Peyer's patch (tissue), 4 donors: ENCODE data around the gene DDOST. TPM values are rescaled to one million over a fixed set of nuclear protein-coding genes. Genes with fewer than 3 reads are reported as not detected.

Source experiments
- DNase-seq, 3 donors: peaks; one replicate each; pipeline ENCODE4 v3.0.0-alpha.2; 2017 to 2019
- H3K27ac ChIP-seq, 4 donors: fragments of 200-600 bp; sonication (generic); one replicate each; pipeline ENCODE4 v1.5.1; 2016 to 2019
- H3K27me3 ChIP-seq, 2 donors: fragments of 200-600 bp; sonication (generic); one replicate each; pipeline ENCODE4 v1.5.1; 2019
- H3K36me3 ChIP-seq, 3 donors: fragments of 200-600 bp; sonication (generic); one replicate each; pipeline ENCODE4 v1.5.1; 2016 to 2019
- H3K4me1 ChIP-seq, 4 donors: fragments of 200-600 bp; sonication (generic); one replicate each; pipeline ENCODE4 v1.5.1; 2016 to 2019
- H3K4me3 ChIP-seq, 4 donors: fragments of 200-600 bp; sonication (generic); 1 replicate in 3 of 4; 2 replicates in 1 of 4; pipeline ENCODE4 v1.5.1; 2016 to 2019; ENCODE audit warnings: mild to moderate bottlenecking in 1 of 4
- H3K9me3 ChIP-seq, 4 donors: fragments of 200-600 bp; sonication (generic); one replicate each; pipeline ENCODE4 v1.5.1; 2016 to 2019; ENCODE audit warnings: mild to moderate bottlenecking in 1 of 4
- CTCF ChIP-seq, 6 experiments: fragments of 450-650 bp in 4 of 6; fragments of 200-600 bp in 2 of 6; sonication (generic) in 1 of 6; IDR thresholded peaks; one replicate each; pipeline ENCODE4 v1.5.1; 2017 to 2019; ENCODE audit warnings: antibody characterized with exemption in 6 of 6, mild to moderate bottlenecking in 3 of 6, moderate library complexity in 1 of 6
- POLR2A ChIP-seq, 2 donors: fragments of 450-650 bp; IDR thresholded peaks; one replicate each; pipeline ENCODE4 v1.5.1; 2017; ENCODE audit warnings: antibody characterized with exemption in 2 of 2, mild to moderate bottlenecking in 2 of 2, moderate library complexity in 2 of 2
- total RNA-seq, 4 donors: library from RNA; depleted of rRNA; stranded (reverse); fragments of >200 nt; gene quantifications; one replicate each; pipeline ENCODE4 v1.1.0, GENCODE V29; 2016

Gene DDOST
- total RNA-seq, 4 donors from 2014 or later = 44.6 to 145 (median 126) TPM

- Histone ChIP-seq H3K36me3 (no peaks in the 10 kb centered on the region), H3K4me1 (peaks cover 0 to 7% (median 0%) of the 10 kb centered on the region in 4 donors), H3K4me3 (no peak overlapping the region), H3K27me3 (no peaks in the 10 kb centered on the region), H3K27ac (peak overlapping the region in 1 of 4 donors; percentile 33), H3K9me3 (no peaks in the 10 kb centered on the region)
- TF ChIP-seq POLR2A (IDR thresholded peaks at IDR 0.05) = no peak
- TF ChIP-seq CTCF (IDR thresholded peaks at IDR 0.05) = no peak
- no peak for DNase-seq
Measured at GRCh38 chr1:20602851-20603450, 58.2 kb downstream of the DDOST start.

Other genes with a start within 250 kb of the DDOST start
- 10 to 100 TPM; 18.2 to 89.7 (median 75.1) TPM for gene CAMK2N1, start 175.2 kb downstream of the DDOST start, total RNA-seq
- gene MUL1, start 153.2 kb downstream of the DDOST start, total RNA-seq = 10 to 100 TPM in 3 of 4 donors, 1 to 10 TPM in 1; 5.8 to 42.9 (median 28.7) TPM
- gene FAM43B, start 108.8 kb downstream of the DDOST start, total RNA-seq = not detected
- gene CDA, start 72.3 kb downstream of the DDOST start, total RNA-seq = 10 to 100 TPM in 3 of 4 donors, not detected in 1; 33.9 to 47.1 (median 39.1) TPM
- 10 to 100 TPM; 71.8 to 96.1 (median 89.4) TPM for gene PINK1, start 27.9 kb downstream of the DDOST start, total RNA-seq
- gene KIF17, start 56.6 kb upstream of the DDOST start, total RNA-seq = 10 to 100 TPM in 1 of 4 donors, 1 to 10 TPM in 2, under 1 TPM in 1; 0.80 to 10.3 (median 2.2) TPM
- not detected for gene SH2D5, start 71.3 kb upstream of the DDOST start, total RNA-seq
- gene HP1BP3, start 125.9 kb upstream of the DDOST start, total RNA-seq = 1,000 to 10,000 TPM in 1 of 4 donors, 100 to 1,000 TPM in 3; 259 to 1,144 (median 287) TPM